WTC11 (cell line): Measurements from ENCODE around the gene MON1A.

Source experiments
- CTCF ChIP-seq: fragments of 200-600 bp; IDR thresholded peaks from 2 replicates; pipeline ENCODE4 v1.8.0; 2022; ENCODE audit warnings: antibody characterized with exemption
- ELF4 ChIP-seq: sonication (generic); formaldehyde crosslinking; IDR thresholded peaks from 2 replicates; pipeline ENCODE4 v1.8.1; 2022; ENCODE audit warnings: low read depth, mild to moderate bottlenecking, moderate library complexity, missing genetic modification reagents

- TF ChIP-seq CTCF (no peak), ELF4 (CRISPR knock-in tag) (no peak)
Observed at GRCh38 chr3:49908373-49909199, 21.0 kb downstream of the MON1A start.
